Measurements from ENCODE around the gene ANKRD10.

ANKRD10 gene

GRCh38 chr13:110916301-110917142 is 1.7 kb upstream of the ANKRD10 start:
- DNase-seq (ENCODE audit: insufficient read length, low spot score) (no peak), FAIRE-seq (no peak)

DNA sequence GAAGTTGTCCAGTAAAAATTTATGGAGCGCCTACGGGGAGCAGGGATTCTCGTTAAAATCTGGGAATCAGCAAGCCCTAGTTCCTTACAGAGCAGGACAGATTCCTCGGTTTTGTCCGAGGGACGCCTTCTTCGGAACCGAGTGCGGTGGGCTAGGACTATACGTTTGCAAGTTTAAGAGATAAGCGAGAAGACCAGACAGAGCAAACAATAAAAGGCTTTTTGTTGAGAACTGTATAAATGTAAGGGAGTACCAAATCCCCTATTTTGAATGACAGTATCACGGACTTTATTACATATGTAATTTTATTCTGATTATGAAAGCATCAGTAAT is 971 bp upstream of the ANKRD10 start:
- FAIRE-seq = no peak
- DNase-seq (ENCODE audit: insufficient read length, low spot score) = no peak

DNA sequence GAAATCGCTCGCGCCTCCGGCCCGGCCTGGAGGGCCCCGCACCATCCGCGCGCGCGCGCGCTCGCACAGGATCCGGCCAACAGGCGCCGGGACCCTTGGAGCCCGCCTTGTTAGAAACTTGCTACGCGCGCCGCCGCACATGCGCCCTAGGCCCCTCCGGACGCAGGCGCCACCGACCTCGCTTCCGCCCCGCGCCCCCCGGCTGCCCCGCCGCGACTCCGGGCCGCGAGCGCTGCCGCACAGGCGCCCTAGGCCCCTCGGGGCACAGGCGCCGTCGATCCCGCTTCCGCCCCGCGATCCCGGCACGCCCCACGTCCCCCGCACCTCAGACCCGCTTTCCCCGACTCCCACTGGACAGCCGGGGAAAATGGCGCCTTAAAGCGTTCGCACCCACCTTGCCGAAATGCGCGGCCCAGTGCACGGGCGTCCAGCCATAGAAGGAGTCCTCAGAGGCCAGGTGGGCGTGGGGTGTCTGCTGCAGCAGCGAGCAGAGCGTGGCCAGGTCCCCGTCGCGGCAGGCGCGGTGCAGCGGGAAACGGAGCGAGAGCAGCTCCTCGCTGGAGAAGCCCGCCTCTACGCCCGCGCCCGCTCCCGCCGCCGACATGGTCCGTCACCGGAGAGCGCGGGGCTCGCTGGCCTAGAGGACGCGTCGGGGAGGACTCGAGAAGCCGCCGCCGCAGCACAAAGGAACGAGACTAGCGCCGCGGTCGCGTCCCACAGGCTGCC is 375 bp downstream of the ANKRD10 start:
- FAIRE-seq (no peak), DNase-seq (ENCODE audit: insufficient read length, low spot score) (peak; percentile 31)

GRCh38 chr13:110914081-110914330 is 863 bp downstream of the ANKRD10 start:
- no peak for FAIRE-seq
- DNase-seq (ENCODE audit: insufficient read length, low spot score) = no peak

GRCh38 chr13:110913322-110914080 is 1.4 kb downstream of the ANKRD10 start:
- DNase-seq (ENCODE audit: insufficient read length, low spot score) (no peak), FAIRE-seq (no peak)

GRCh38 chr13:110912651-110913051 is 2.2 kb downstream of the ANKRD10 start:
- FAIRE-seq (no peak), DNase-seq (ENCODE audit: insufficient read length, low spot score) (no peak)

- no peak for FAIRE-seq
- DNase-seq (ENCODE audit: insufficient read length, low spot score) = no peak
These were observed 3.0 kb downstream of the ANKRD10 start for GRCh38 chr13:110911880-110912279.

- FAIRE-seq = no peak
These were observed 4.6 kb downstream of the ANKRD10 start for GRCh38 chr13:110910013-110910890.

GRCh38 chr13:110907951-110908898 is 6.6 kb downstream of the ANKRD10 start:
- DNase-seq (ENCODE audit: insufficient read length, low spot score) = no peak
- no peak for FAIRE-seq

More at GRCh38 chr13:110910013-110910890, 4.6 kb downstream of the ANKRD10 start:
- no peak for DNase-seq (ENCODE audit: insufficient read length, low spot score)

DNA sequence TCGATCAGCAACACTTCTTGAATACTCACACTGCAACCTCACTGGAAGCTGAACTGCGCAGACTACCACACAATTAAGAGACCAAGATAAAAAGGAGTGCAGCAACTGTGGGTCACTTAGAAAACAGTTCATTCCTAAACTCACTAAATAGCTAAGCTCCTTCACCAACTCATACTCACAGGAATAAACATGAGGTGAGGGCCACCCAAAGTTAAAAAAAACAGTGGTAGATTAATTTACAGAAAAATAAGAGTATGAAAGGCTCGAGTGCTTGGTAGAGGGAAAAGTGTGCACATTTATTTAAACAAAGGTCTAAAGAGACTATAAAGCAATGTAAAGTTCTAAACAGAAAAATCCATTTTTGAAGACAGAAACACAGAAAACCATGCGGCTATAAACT is 7.6 kb downstream of the ANKRD10 start:
- DNase-seq (ENCODE audit: insufficient read length, low spot score) (no peak), FAIRE-seq (no peak)

DNA sequence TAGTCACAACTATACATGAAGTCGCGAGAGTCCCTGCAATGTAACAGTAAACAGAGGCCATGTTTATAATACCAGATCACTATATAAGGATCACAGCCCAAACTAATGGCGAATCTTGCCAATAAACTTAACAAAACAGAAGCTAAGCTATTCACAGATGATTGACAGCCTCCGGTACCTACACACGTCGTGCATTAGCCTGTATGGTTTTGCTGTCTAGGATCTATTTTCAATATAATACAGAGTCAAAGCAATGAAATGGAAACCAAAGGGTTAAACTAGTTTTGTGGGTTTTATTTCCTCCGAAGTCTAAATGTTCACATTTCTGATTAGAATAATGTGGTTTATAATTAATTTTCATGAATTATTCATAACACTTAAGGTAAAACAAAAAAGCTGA is 10.1 kb downstream of the ANKRD10 start:
- DNase-seq (ENCODE audit: insufficient read length, low spot score) (no peak), FAIRE-seq (no peak)

GRCh38 chr13:110902370-110902769 is 12.5 kb downstream of the ANKRD10 start:
- no peak for DNase-seq (ENCODE audit: insufficient read length, low spot score)
- FAIRE-seq = no peak

DNA sequence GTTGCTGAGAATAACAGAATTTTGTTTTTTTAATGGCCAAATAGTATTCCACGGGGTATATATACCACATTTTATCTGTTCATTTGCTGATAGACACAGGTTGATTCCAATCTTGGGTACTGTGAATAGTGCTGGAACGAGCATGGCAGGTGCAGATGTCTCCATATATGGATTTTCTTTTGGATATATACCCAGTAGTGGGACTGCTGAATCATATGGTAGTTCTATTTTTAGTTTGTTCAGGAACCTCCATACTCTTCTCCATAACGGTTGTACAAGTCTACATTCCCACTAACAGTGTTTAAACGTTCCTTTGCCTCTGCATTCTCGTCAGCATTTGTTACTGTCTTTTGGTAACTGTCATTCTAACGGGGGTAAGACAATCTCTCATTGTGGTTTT is 17.3 kb downstream of the ANKRD10 start:
- DNase-seq (ENCODE audit: insufficient read length, low spot score) (no peak), FAIRE-seq (no peak)

GRCh38 chr13:110897014-110897413 is 17.9 kb downstream of the ANKRD10 start:
- DNase-seq (ENCODE audit: insufficient read length, low spot score) = no peak
- no peak for FAIRE-seq

- FAIRE-seq = no peak
- no peak for DNase-seq (ENCODE audit: insufficient read length, low spot score)
These were observed 20.8 kb downstream of the ANKRD10 start for GRCh38 chr13:110894086-110894485.

DNA sequence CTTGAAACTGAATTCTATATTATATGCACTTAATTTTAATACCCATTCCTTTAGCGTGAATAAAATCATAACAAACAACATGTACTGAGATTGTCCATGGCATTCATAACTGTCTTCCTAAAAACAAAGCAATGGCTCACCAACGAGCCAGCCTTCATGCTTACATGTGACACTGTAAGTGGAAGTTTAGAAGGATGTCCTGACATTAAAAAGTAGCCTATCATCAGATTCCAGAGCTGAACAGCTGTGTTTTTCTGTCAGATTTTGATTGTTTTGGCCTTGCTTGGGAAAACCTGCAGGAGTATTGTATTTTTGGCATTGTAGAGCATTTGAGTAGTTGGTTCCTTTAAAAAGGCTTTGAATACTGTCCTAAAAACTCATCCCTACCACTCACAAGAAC is 21.3 kb downstream of the ANKRD10 start:
- FAIRE-seq = no peak
- DNase-seq (ENCODE audit: insufficient read length, low spot score) = no peak

DNA sequence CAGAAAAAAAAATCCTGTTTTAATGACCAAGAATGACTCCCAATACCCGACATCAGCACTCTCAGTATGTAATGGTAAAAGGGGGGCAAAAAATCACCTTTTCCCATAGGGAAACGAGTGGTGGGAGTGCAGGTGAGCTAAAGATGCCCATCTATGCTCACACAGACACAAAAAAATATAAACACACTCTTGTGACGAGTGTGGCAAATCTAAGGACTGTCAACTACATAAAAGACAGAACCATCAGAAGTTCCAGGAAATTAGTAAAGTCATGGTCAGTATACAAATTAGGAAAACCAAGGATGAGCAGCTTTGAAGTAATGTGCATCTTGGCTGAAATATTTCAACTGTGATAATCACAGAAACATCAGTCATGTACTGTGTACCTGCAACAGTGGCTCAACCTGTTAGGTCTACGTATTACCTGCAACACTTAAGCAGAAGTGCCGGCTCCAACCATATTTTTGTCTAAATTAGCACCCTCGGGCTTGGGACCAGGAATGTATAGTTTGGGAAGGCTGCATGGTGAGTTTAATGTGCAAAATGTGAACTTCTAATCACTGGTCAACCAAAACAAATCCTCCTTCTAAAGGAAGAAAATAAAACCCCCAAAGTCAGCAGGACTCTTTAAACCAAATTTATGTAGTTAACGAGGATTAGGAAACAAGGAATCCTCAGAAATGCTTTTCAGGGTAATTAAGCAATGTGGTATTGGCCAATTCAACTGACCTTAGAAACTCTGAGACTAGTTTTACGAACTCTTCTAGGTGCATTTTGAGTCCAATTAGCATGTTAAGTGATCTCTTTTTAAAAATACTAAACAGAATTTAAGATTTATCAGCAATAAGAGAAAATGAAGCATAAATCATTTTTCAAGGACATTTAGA is 24.3 kb downstream of the ANKRD10 start:
- FAIRE-seq = no peak
- no peak for DNase-seq (ENCODE audit: insufficient read length, low spot score)

DNA sequence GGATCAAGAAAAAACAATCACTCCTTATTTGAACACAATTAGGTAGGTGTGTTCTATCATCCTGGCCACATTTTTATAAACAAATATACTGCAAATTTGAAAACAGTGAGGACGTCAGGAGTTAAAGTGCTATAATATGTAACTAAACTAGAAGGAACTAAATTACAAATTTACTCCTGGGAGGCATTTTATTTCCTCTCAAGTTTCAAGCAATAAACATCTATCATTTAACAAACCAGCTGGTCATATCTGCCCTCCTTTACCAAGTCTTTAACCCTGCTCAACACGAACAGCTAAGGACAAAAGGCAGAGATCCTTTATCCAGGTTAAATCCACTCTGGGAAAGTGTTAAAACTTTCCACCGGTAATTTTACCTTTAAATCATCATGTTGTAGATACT is 26.5 kb downstream of the ANKRD10 start:
- DNase-seq (ENCODE audit: insufficient read length, low spot score) = no peak
- no peak for FAIRE-seq
